HepG2 (cell line): ENCODE results near the gene GUCY2C. TPM values are rescaled to one million over a fixed set of nuclear protein-coding genes. Genes with fewer than 3 reads are reported as not detected.

Experiments
- ERF ChIP-seq: IDR thresholded peaks from 2 replicates; pipeline ENCODE4 v1.6.1; 2018; ENCODE audit warnings: missing biosample characterization, missing genetic modification reagents
- GPN1 ChIP-seq: sonication (generic); formaldehyde crosslinking; IDR thresholded peaks from 2 replicates; pipeline ENCODE4 v1.5.1; 2020; ENCODE audit warnings: missing genetic modification reagents, borderline replicate concordance
- GTF2F1 ChIP-seq: fragments of 150-350 bp; IDR thresholded peaks from 2 replicates; pipeline ENCODE4 v1.6.1; 2014; ENCODE audit warnings: low read length
- HMG20A ChIP-seq: IDR thresholded peaks from 2 replicates; pipeline ENCODE4 v1.6.1; 2016; ENCODE audit warnings: borderline replicate concordance
- HNF1A ChIP-seq, 2 experiments: sonication (generic) in 1 of 2; formaldehyde crosslinking in 1 of 2; IDR thresholded peaks; 2 replicates each; pipeline versions ENCODE4 v1.4.0 to v1.6.1; 2016 to 2020; ENCODE audit warnings: borderline replicate concordance in 1 of 2, low read depth in 1 of 2, mild to moderate bottlenecking in 1 of 2, missing genetic modification reagents in 1 of 2
- HNF1B ChIP-seq: sonication (generic); formaldehyde crosslinking; IDR thresholded peaks from 2 replicates; pipeline ENCODE4 v1.5.1; 2020; ENCODE audit warnings: mild to moderate bottlenecking, moderate library complexity, missing genetic modification reagents
- JUN ChIP-seq: sonication (generic); formaldehyde crosslinking; IDR thresholded peaks from 2 replicates; pipeline ENCODE4 v1.4.0; 2020; ENCODE audit warnings: mild to moderate bottlenecking, missing genetic modification reagents
- MED1 ChIP-seq: sonication (generic); formaldehyde crosslinking; IDR thresholded peaks from 2 replicates; pipeline ENCODE4 v1.4.0; 2020; ENCODE audit warnings: missing genetic modification reagents
- MEF2D ChIP-seq: sonication (generic); formaldehyde crosslinking; IDR thresholded peaks from 2 replicates; pipeline ENCODE4 v1.5.1; 2020; ENCODE audit warnings: mild to moderate bottlenecking, missing genetic modification reagents
- MXD1 ChIP-seq: sonication (generic); formaldehyde crosslinking; IDR thresholded peaks from 2 replicates; pipeline ENCODE4 v1.4.0; 2020; ENCODE audit warnings: mild to moderate bottlenecking, missing genetic modification reagents
- NFYB ChIP-seq: sonication (generic); formaldehyde crosslinking; IDR thresholded peaks from 2 replicates; pipeline ENCODE4 v1.4.0; 2020; ENCODE audit warnings: missing genetic modification reagents
- NR0B2 ChIP-seq: sonication (generic); formaldehyde crosslinking; IDR thresholded peaks from 2 replicates; pipeline ENCODE4 v1.4.0; 2020; ENCODE audit warnings: mild to moderate bottlenecking, missing genetic modification reagents
- PHF5A ChIP-seq: IDR thresholded peaks from one replicate; pipeline ENCODE4 v1.6.1; 2018; ENCODE audit warnings: low read depth, missing genetic modification reagents; ENCODE audit not compliant: unreplicated experiment
- PITX1 ChIP-seq: sonication (generic); formaldehyde crosslinking; IDR thresholded peaks from 2 replicates; pipeline ENCODE4 v1.5.1; 2020; ENCODE audit warnings: mild to moderate bottlenecking, missing genetic modification reagents
- RCOR2 ChIP-seq: IDR thresholded peaks from 2 replicates; pipeline ENCODE4 v1.6.1; 2016; ENCODE audit warnings: missing biosample characterization, missing genetic modification reagents
- SETDB1 ChIP-seq: sonication (generic); formaldehyde crosslinking; IDR thresholded peaks from 2 replicates; pipeline ENCODE4 v1.5.1; 2020; ENCODE audit warnings: missing genetic modification reagents, mild to moderate bottlenecking, borderline replicate concordance
- SMYD3 ChIP-seq: sonication (generic); formaldehyde crosslinking; IDR thresholded peaks from 2 replicates; pipeline ENCODE4 v1.8.1; 2023; ENCODE audit warnings: mild to moderate bottlenecking, missing genetic modification reagents
- TSC22D2 ChIP-seq: sonication (generic); formaldehyde crosslinking; IDR thresholded peaks from 2 replicates; pipeline ENCODE4 v1.5.1; 2020; ENCODE audit warnings: missing genetic modification reagents, mild to moderate bottlenecking, borderline replicate concordance
- ZBTB2 ChIP-seq: sonication (generic); formaldehyde crosslinking; IDR thresholded peaks from 2 replicates; pipeline ENCODE4 v1.8.0; 2022; ENCODE audit warnings: low read depth, missing genetic modification reagents
- ZNF460 ChIP-seq: sonication (generic); formaldehyde crosslinking; IDR thresholded peaks from 2 replicates; pipeline ENCODE4 v1.5.1; 2020; ENCODE audit warnings: missing genetic modification reagents, mild to moderate bottlenecking, borderline replicate concordance
- ZNF740 ChIP-seq: sonication (generic); formaldehyde crosslinking; IDR thresholded peaks from 2 replicates; pipeline ENCODE4 v1.4.0; 2020; ENCODE audit warnings: missing genetic modification reagents
- ZNF768 ChIP-seq: sonication (generic); formaldehyde crosslinking; IDR thresholded peaks from 2 replicates; pipeline ENCODE4 v1.4.0; 2020; ENCODE audit warnings: missing genetic modification reagents
- ZSCAN21 ChIP-seq: sonication (generic); formaldehyde crosslinking; IDR thresholded peaks from 2 replicates; pipeline ENCODE4 v1.8.0; 2022; ENCODE audit warnings: mild to moderate bottlenecking, missing genetic modification reagents, moderate library complexity, borderline replicate concordance
- polyA plus RNA-seq, 8 experiments: library from polyadenylated mRNA; depleted of rRNA in 3 of 8; stranded (reverse) in 7 of 8; unstranded in 1 of 8; fragments of >200 nt; fragmentation: Illumina TruSeq in 4 of 8; extraction: Trizol in 4 of 8; gene quantifications; 2 replicates each; pipeline versions ENCODE4 v1.2.1 to v1.2.3, GENCODE V29; 2011 to 2016; ENCODE audit warnings: low read depth in 4 of 8, missing spikeins in 1 of 8, mixed read lengths in 1 of 8; ENCODE audit not compliant: insufficient read depth in 1 of 8
- total RNA-seq, 5 experiments: library from RNA; depleted of rRNA; stranded (reverse); fragments of >200 nt; fragmentation: Illumina TruSeq; extraction: Trizol; gene quantifications; 2 replicates each; pipeline ENCODE4 v1.2.3, GENCODE V29; 2016; ENCODE audit warnings: low read depth in 1 of 5

GUCY2C gene
- total and polyA plus RNA-seq, 2 of the 13 experiments (the other 11 are each of a cell fraction or from before 2014, with no cell fraction given) = not detected

- TF ChIP-seq ZNF740 = no peak
- TF ChIP-seq RCOR2 (CRISPR knock-in tag) = peak; percentile 57; the same call in 1 of the 2 replicates
- TF ChIP-seq JUN = no peak
- no peak for TF ChIP-seq NR0B2 (CRISPR knock-in tag)
- TF ChIP-seq PITX1 (CRISPR knock-in tag) = peak; percentile 50
- TF ChIP-seq MXD1 (CRISPR knock-in tag) = no peak
- no peak; the same call in 1 of the 2 replicates for TF ChIP-seq MEF2D
- peak; percentile 99 for TF ChIP-seq HNF1B (CRISPR knock-in tag)
- 0 out of 2 replicates have a peak, but pooled peaks have one; percentile 18 for TF ChIP-seq ERF (CRISPR knock-in tag)
- TF ChIP-seq ZNF768 (CRISPR knock-in tag) = no peak
- no peak for TF ChIP-seq NFYB (CRISPR knock-in tag)
- TF ChIP-seq MED1 (CRISPR knock-in tag) = peak; percentile 72
- TF ChIP-seq ZSCAN21 (CRISPR knock-in tag) = peak; percentile 98
- peak; percentile 92 for TF ChIP-seq HNF1A (IDR thresholded peaks at IDR 0.05; ENCODE audit: low read depth)
- TF ChIP-seq HNF1A (CRISPR knock-in tag; IDR thresholded peaks at IDR 0.05; ENCODE audit: borderline replicate concordance) = peak; percentile 75; the same call in 1 of the 2 replicates
- no peak for TF ChIP-seq ZNF460
- no peak for TF ChIP-seq ZBTB2 (CRISPR knock-in tag)
- no peak for TF ChIP-seq PHF5A (CRISPR knock-in tag)
- no peak for TF ChIP-seq SMYD3 (CRISPR knock-in tag)
- peak; percentile 40; the same call in 1 of the 2 replicates for TF ChIP-seq HMG20A (CRISPR knock-in tag)
- TF ChIP-seq SETDB1 = no peak
- no peak for TF ChIP-seq GTF2F1
- no peak for TF ChIP-seq TSC22D2 (CRISPR knock-in tag)
- TF ChIP-seq GPN1 (CRISPR knock-in tag) = no peak
Measured at GRCh38 chr12:14741153-14741552, 44.8 kb upstream of the GUCY2C start (continued).
